SK-N-SH (cell line): ENCODE measurements around the gene KLHL35.
"Not testable (repeated sequence)": the region's sequence is repeated elsewhere in the genome, so short reads cannot be mapped to it uniquely, and the experiment has no call there.

ENCODE experiments used
- CTCF ChIP-seq: fragments of 200-600 bp; sonication (generic); IDR thresholded peaks from 2 replicates; pipeline ENCODE4 v1.6.1; 2017; ENCODE audit warnings: antibody characterized with exemption, mild to moderate bottlenecking, moderate library complexity
- EP300 ChIP-seq, 2 experiments: IDR thresholded peaks; 2 replicates each; pipeline versions ENCODE4 v1.4.0 to v1.6.1; 2012; ENCODE audit warnings: borderline replicate concordance in 1 of 2, low read depth in 1 of 2, low read length in 1 of 2
- EZH2phosphoT487 ChIP-seq: fragments of 200-600 bp; sonication (generic); IDR thresholded peaks from 2 replicates; pipeline ENCODE4 v1.6.1; 2017; ENCODE audit warnings: low read depth, mixed run types, mild to moderate bottlenecking, antibody characterized with exemption, moderate library complexity, borderline replicate concordance
- FOSL2 ChIP-seq: IDR thresholded peaks from 2 replicates; pipeline ENCODE4 v1.4.0; 2012; ENCODE audit warnings: low read depth, mild to moderate bottlenecking, moderate library complexity, borderline replicate concordance
- JUND ChIP-seq: IDR thresholded peaks from 2 replicates; pipeline ENCODE4 v1.4.0; 2012
- MAX ChIP-seq: IDR thresholded peaks from 2 replicates; pipeline ENCODE4 v1.4.0; 2012; ENCODE audit warnings: low read depth
- NRF1 ChIP-seq: IDR thresholded peaks from 2 replicates; pipeline ENCODE4 v1.6.1; 2012; ENCODE audit warnings: low read depth, mild to moderate bottlenecking, low read length
- POLR2AphosphoS5 ChIP-seq: IDR thresholded peaks from 2 replicates; pipeline ENCODE4 v1.6.1; 2012; ENCODE audit warnings: low read depth, low read length
- RAD21 ChIP-seq: IDR thresholded peaks from 2 replicates; pipeline ENCODE4 v1.6.1; 2012; ENCODE audit warnings: mild to moderate bottlenecking, low read length
- RFX5 ChIP-seq: IDR thresholded peaks from 2 replicates; pipeline ENCODE4 v1.6.1; 2012; ENCODE audit warnings: mild to moderate bottlenecking, improper control_type of control experiment, low read length
- SMC3 ChIP-seq: IDR thresholded peaks from 2 replicates; pipeline ENCODE4 v1.6.1; 2012; ENCODE audit warnings: low read depth, low read length, improper control_type of control experiment
- TAF1 ChIP-seq: IDR thresholded peaks from 2 replicates; pipeline ENCODE4 v1.6.1; 2012; ENCODE audit warnings: low read depth, mild to moderate bottlenecking, low read length, moderate library complexity, borderline replicate concordance
- TCF12 ChIP-seq: IDR thresholded peaks from 2 replicates; pipeline ENCODE4 v1.4.0; 2012
- TEAD4 ChIP-seq: IDR thresholded peaks from 2 replicates; pipeline ENCODE4 v1.4.0; 2012; ENCODE audit warnings: mild to moderate bottlenecking, borderline replicate concordance; ENCODE audit not compliant: insufficient read depth

GRCh38 chr11:75413146-75413545 is 19.9 kb downstream of the KLHL35 start:
- TF ChIP-seq EZH2phosphoT487; CTCF; NRF1; TAF1; RFX5; RAD21; EP300 (IDR thresholded peaks at IDR 0.05; ENCODE audit: borderline replicate concordance in 1 of 2, low read depth in 1 of 2, low read length in 1 of 2); TCF12; SMC3; MAX; POLR2AphosphoS5; JUND; TEAD4; FOSL2: not testable (repeated sequence)
